GM12864 (cell line): ENCODE measurements around the gene VWA7.
"Not testable (repeated sequence)": the region's sequence is repeated elsewhere in the genome, so short reads cannot be mapped to it uniquely, and the experiment has no call there.

Experiments used
- DNase-seq: peaks from one replicate; pipeline ENCODE4 v3.0.0-alpha.2; 2011; ENCODE audit warnings: low read depth
- H3K4me3 ChIP-seq: 2 replicates; pipeline ENCODE4 v1.5.1; 2011; ENCODE audit warnings: mild to moderate bottlenecking, low read depth, low read length, control low read depth
- CTCF ChIP-seq: IDR thresholded peaks from 2 replicates; pipeline ENCODE4 v1.5.1; 2011; ENCODE audit warnings: low read depth, mild to moderate bottlenecking, moderate library complexity, low read length, control low read depth, inconsistent platforms; ENCODE audit errors: missing control alignments

VWA7 gene

GRCh38 chr6:31776989-31777666, at the start of gene VWA7:
VWA7 (minus strand) TSS chr6:31777328; CDS start chr6:31776779, 549 bp downstream.
- TF ChIP-seq CTCF, result peak; percentile 8
- H3K4me3 ChIP-seq, result no peak within 1 kb of the TSS
- peak; percentile 75 for DNase-seq

GRCh38 chr6:31826793-31827285, 49.7 kb upstream of the VWA7 start:
- TF ChIP-seq CTCF, result no peak
- DNase-seq, result no peak
- H3K4me3 ChIP-seq, result peak overlapping the region; percentile 77

GRCh38 chr6:31825553-31825952, 48.4 kb upstream of the VWA7 start:
- DNase-seq, result no peak
- H3K4me3 ChIP-seq, result no peak overlapping the region
- no peak for TF ChIP-seq CTCF

GRCh38 chr6:31823592-31824196, 46.6 kb upstream of the VWA7 start:
- DNase-seq, H3K4me3 ChIP-seq: not testable (repeated sequence)

- no peak for TF ChIP-seq CTCF
- no peak for DNase-seq
- H3K4me3 ChIP-seq, result peak overlapping the region; percentile 67
These were observed 45.1 kb upstream of the VWA7 start for GRCh38 chr6:31822036-31822821.

- no peak for TF ChIP-seq CTCF
- peak overlapping the region; percentile 56 for H3K4me3 ChIP-seq
- DNase-seq, result no peak
These were observed 44.3 kb upstream of the VWA7 start for GRCh38 chr6:31821301-31822035.

GRCh38 chr6:31820399-31820798, 43.3 kb upstream of the VWA7 start:
- not testable (repeated sequence) for H3K4me3 ChIP-seq, DNase-seq
